ENCODE results near the gene SYCE1.
"Not testable (repeated sequence)": the region's sequence is repeated elsewhere in the genome, so short reads cannot be mapped to it uniquely, and the experiment has no call there.

SYCE1 gene

GRCh38 chr10:133603434-133603833, 38.1 kb upstream of the SYCE1 start:
- H3K4me2 ChIP-seq (ENCODE audit: low read length); H3K27me3 ChIP-seq (ENCODE audit: insufficient read depth, low read length, poor library complexity); H3K79me1 ChIP-seq (ENCODE audit: low read length); H2AK5ac ChIP-seq (ENCODE audit: low read length); H3K23ac ChIP-seq (ENCODE audit: low read length); DNase-seq; H4K8ac ChIP-seq (ENCODE audit: low read depth, low read length); H3K4me3 ChIP-seq (ENCODE audit: low read length); H3K4ac ChIP-seq (ENCODE audit: low read depth, low read length); H3K27ac ChIP-seq (ENCODE audit: low read depth, low read length); H2BK5ac ChIP-seq (ENCODE audit: low read length); H3K9ac ChIP-seq (ENCODE audit: low read length); H3K56ac ChIP-seq (ENCODE audit: low read length); H4K5ac ChIP-seq (ENCODE audit: low read length); H2BK15ac ChIP-seq (replicated peaks; ENCODE audit: low read depth); H3K79me2 ChIP-seq (ENCODE audit: control insufficient read depth, insufficient read depth, low read length); H3K36me3 ChIP-seq (ENCODE audit: control insufficient read depth, insufficient read depth, low read length); H3K4me1 ChIP-seq (ENCODE audit: control insufficient read depth, low read depth, low read length); H2BK120ac ChIP-seq (ENCODE audit: low read depth, low read length); H3K18ac ChIP-seq (ENCODE audit: low read length): not testable (repeated sequence)
- no CpG with 5 or more reads among the region's 2 CpGs for WGBS (ENCODE audit: extremely low coverage, insufficient coverage, low lambda C conversion rate)

GRCh38 chr10:133600657-133601056, 35.3 kb upstream of the SYCE1 start:
- H2BK15ac ChIP-seq (replicated peaks; ENCODE audit: low read depth) = no peak overlapping the region
- H3K23ac ChIP-seq (ENCODE audit: low read length) = no peak overlapping the region
- no peaks in the 10 kb centered on the region for H3K79me2 ChIP-seq (ENCODE audit: control insufficient read depth, insufficient read depth, low read length)
- no peak overlapping the region for H2AK5ac ChIP-seq (ENCODE audit: low read length)
- H3K79me1 ChIP-seq (ENCODE audit: low read length) = no peaks in the 10 kb centered on the region
- no peak overlapping the region for H3K18ac ChIP-seq (ENCODE audit: low read length)
- H3K36me3 ChIP-seq (ENCODE audit: control insufficient read depth, insufficient read depth, low read length) = no peaks in the 10 kb centered on the region
- H3K27me3 ChIP-seq (ENCODE audit: insufficient read depth, low read length, poor library complexity) = no peaks in the 10 kb centered on the region
- no peak overlapping the region for H2BK120ac ChIP-seq (ENCODE audit: low read depth, low read length)
- no peak for DNase-seq
- H3K4ac ChIP-seq (ENCODE audit: low read depth, low read length) = no peak overlapping the region
- 100% methylated on average over 1 of the region's 3 CpGs for WGBS (ENCODE audit: extremely low coverage, insufficient coverage, low lambda C conversion rate)
- H3K27ac ChIP-seq (ENCODE audit: low read depth, low read length) = no peak overlapping the region
- no peaks in the 10 kb centered on the region for H3K4me1 ChIP-seq (ENCODE audit: control insufficient read depth, low read depth, low read length)
- no peak overlapping the region for H3K9ac ChIP-seq (ENCODE audit: low read length)
- no peak overlapping the region for H3K56ac ChIP-seq (ENCODE audit: low read length)
- no peak overlapping the region for H2BK5ac ChIP-seq (ENCODE audit: low read length)
- H3K4me3 ChIP-seq (ENCODE audit: low read length) = no peak overlapping the region
- H4K8ac ChIP-seq (ENCODE audit: low read depth, low read length) = no peak overlapping the region
- no peak overlapping the region for H4K5ac ChIP-seq (ENCODE audit: low read length)
- H3K4me2 ChIP-seq (ENCODE audit: low read length) = no peak overlapping the region

- not testable (repeated sequence) for H3K4me3 ChIP-seq (ENCODE audit: low read length); H3K27ac ChIP-seq (ENCODE audit: low read depth, low read length); H3K79me2 ChIP-seq (ENCODE audit: control insufficient read depth, insufficient read depth, low read length); H3K27me3 ChIP-seq (ENCODE audit: insufficient read depth, low read length, poor library complexity); H3K4ac ChIP-seq (ENCODE audit: low read depth, low read length); H3K18ac ChIP-seq (ENCODE audit: low read length); H2BK15ac ChIP-seq (replicated peaks; ENCODE audit: low read depth); H3K23ac ChIP-seq (ENCODE audit: low read length); H3K36me3 ChIP-seq (ENCODE audit: control insufficient read depth, insufficient read depth, low read length); H4K8ac ChIP-seq (ENCODE audit: low read depth, low read length); H3K56ac ChIP-seq (ENCODE audit: low read length); DNase-seq; H2BK5ac ChIP-seq (ENCODE audit: low read length); H3K4me2 ChIP-seq (ENCODE audit: low read length); H4K5ac ChIP-seq (ENCODE audit: low read length); H3K79me1 ChIP-seq (ENCODE audit: low read length); H3K9ac ChIP-seq (ENCODE audit: low read length); H2AK5ac ChIP-seq (ENCODE audit: low read length); H2BK120ac ChIP-seq (ENCODE audit: low read depth, low read length); H3K4me1 ChIP-seq (ENCODE audit: control insufficient read depth, low read depth, low read length)
- WGBS (ENCODE audit: extremely low coverage, insufficient coverage, low lambda C conversion rate) = no CpG with 5 or more reads among the region's 8 CpGs
These were observed 34.5 kb upstream of the SYCE1 start for GRCh38 chr10:133599869-133600268.

GRCh38 chr10:133592716-133593115, 27.3 kb upstream of the SYCE1 start:
- H3K27ac ChIP-seq (ENCODE audit: low read depth, low read length) = no peak overlapping the region
- no peaks in the 10 kb centered on the region for H3K27me3 ChIP-seq (ENCODE audit: insufficient read depth, low read length, poor library complexity)
- H3K18ac ChIP-seq (ENCODE audit: low read length) = no peak overlapping the region
- WGBS (ENCODE audit: extremely low coverage, insufficient coverage, low lambda C conversion rate) = no CpG with 5 or more reads among the region's 6 CpGs
- no peak overlapping the region for H4K5ac ChIP-seq (ENCODE audit: low read length)
- no peak overlapping the region for H3K9ac ChIP-seq (ENCODE audit: low read length)
- H3K36me3 ChIP-seq (ENCODE audit: control insufficient read depth, insufficient read depth, low read length) = no peaks in the 10 kb centered on the region
- H2BK5ac ChIP-seq (ENCODE audit: low read length) = no peak overlapping the region
- no peak overlapping the region for H2BK120ac ChIP-seq (ENCODE audit: low read depth, low read length)
- no peaks in the 10 kb centered on the region for H3K79me1 ChIP-seq (ENCODE audit: low read length)
- H3K4me1 ChIP-seq (ENCODE audit: control insufficient read depth, low read depth, low read length) = no peaks in the 10 kb centered on the region
- H3K79me2 ChIP-seq (ENCODE audit: control insufficient read depth, insufficient read depth, low read length) = no peaks in the 10 kb centered on the region
- no peak overlapping the region for H2AK5ac ChIP-seq (ENCODE audit: low read length)
- no peak overlapping the region for H3K4me3 ChIP-seq (ENCODE audit: low read length)
- H3K23ac ChIP-seq (ENCODE audit: low read length) = no peak overlapping the region
- no peak overlapping the region for H3K56ac ChIP-seq (ENCODE audit: low read length)
- no peak for DNase-seq
- H2BK15ac ChIP-seq (replicated peaks; ENCODE audit: low read depth) = no peak overlapping the region
- no peak overlapping the region for H3K4ac ChIP-seq (ENCODE audit: low read depth, low read length)
- H3K4me2 ChIP-seq (ENCODE audit: low read length) = no peak overlapping the region
- no peak overlapping the region for H4K8ac ChIP-seq (ENCODE audit: low read depth, low read length)

GRCh38 chr10:133590970-133591359, 25.6 kb upstream of the SYCE1 start:
- no peak overlapping the region for H4K5ac ChIP-seq (ENCODE audit: low read length)
- no peak for DNase-seq
- no peak overlapping the region for H4K8ac ChIP-seq (ENCODE audit: low read depth, low read length)
- H2BK5ac ChIP-seq (ENCODE audit: low read length) = no peak overlapping the region
- no peak overlapping the region for H3K56ac ChIP-seq (ENCODE audit: low read length)
- H3K4me1 ChIP-seq (ENCODE audit: control insufficient read depth, low read depth, low read length) = no peaks in the 10 kb centered on the region
- no peak overlapping the region for H3K4me2 ChIP-seq (ENCODE audit: low read length)
- no peak overlapping the region for H2BK120ac ChIP-seq (ENCODE audit: low read depth, low read length)
- H3K27ac ChIP-seq (ENCODE audit: low read depth, low read length) = no peak overlapping the region
- WGBS (ENCODE audit: extremely low coverage, insufficient coverage, low lambda C conversion rate) = no CpG with 5 or more reads among the region's 10 CpGs
- H3K4ac ChIP-seq (ENCODE audit: low read depth, low read length) = no peak overlapping the region
- H3K36me3 ChIP-seq (ENCODE audit: control insufficient read depth, insufficient read depth, low read length) = no peaks in the 10 kb centered on the region
- H2BK15ac ChIP-seq (replicated peaks; ENCODE audit: low read depth) = no peak overlapping the region
- H3K27me3 ChIP-seq (ENCODE audit: insufficient read depth, low read length, poor library complexity) = no peaks in the 10 kb centered on the region
- H3K79me2 ChIP-seq (ENCODE audit: control insufficient read depth, insufficient read depth, low read length) = no peaks in the 10 kb centered on the region
- H3K79me1 ChIP-seq (ENCODE audit: low read length) = no peaks in the 10 kb centered on the region
- H3K23ac ChIP-seq (ENCODE audit: low read length) = no peak overlapping the region
- no peak overlapping the region for H3K4me3 ChIP-seq (ENCODE audit: low read length)
- no peak overlapping the region for H3K18ac ChIP-seq (ENCODE audit: low read length)
- no peak overlapping the region for H2AK5ac ChIP-seq (ENCODE audit: low read length)
- H3K9ac ChIP-seq (ENCODE audit: low read length) = no peak overlapping the region

GRCh38 chr10:133590226-133590969, 25.0 kb upstream of the SYCE1 start:
- H2BK120ac ChIP-seq (ENCODE audit: low read depth, low read length) = no peak overlapping the region
- H3K23ac ChIP-seq (ENCODE audit: low read length) = no peak overlapping the region
- H3K79me1 ChIP-seq (ENCODE audit: low read length) = no peaks in the 10 kb centered on the region
- H3K79me2 ChIP-seq (ENCODE audit: control insufficient read depth, insufficient read depth, low read length) = no peaks in the 10 kb centered on the region
- no peaks in the 10 kb centered on the region for H3K36me3 ChIP-seq (ENCODE audit: control insufficient read depth, insufficient read depth, low read length)
- no peak overlapping the region for H2BK15ac ChIP-seq (replicated peaks; ENCODE audit: low read depth)
- no peak overlapping the region for H4K5ac ChIP-seq (ENCODE audit: low read length)
- no peak overlapping the region for H2AK5ac ChIP-seq (ENCODE audit: low read length)
- no peaks in the 10 kb centered on the region for H3K4me1 ChIP-seq (ENCODE audit: control insufficient read depth, low read depth, low read length)
- no peak overlapping the region for H3K56ac ChIP-seq (ENCODE audit: low read length)
- no peak overlapping the region for H3K27ac ChIP-seq (ENCODE audit: low read depth, low read length)
- no peak overlapping the region for H3K4ac ChIP-seq (ENCODE audit: low read depth, low read length)
- H2BK5ac ChIP-seq (ENCODE audit: low read length) = no peak overlapping the region
- no peak overlapping the region for H3K18ac ChIP-seq (ENCODE audit: low read length)
- no peak overlapping the region for H3K4me3 ChIP-seq (ENCODE audit: low read length)
- DNase-seq = no peak
- no peak overlapping the region for H3K4me2 ChIP-seq (ENCODE audit: low read length)
- H3K27me3 ChIP-seq (ENCODE audit: insufficient read depth, low read length, poor library complexity) = no peaks in the 10 kb centered on the region
- no CpG with 5 or more reads among the region's 13 CpGs for WGBS (ENCODE audit: extremely low coverage, insufficient coverage, low lambda C conversion rate)
- no peak overlapping the region for H3K9ac ChIP-seq (ENCODE audit: low read length)
- no peak overlapping the region for H4K8ac ChIP-seq (ENCODE audit: low read depth, low read length)
